ENCODE results near the gene FAM107B. TPM values are rescaled to one million over a fixed set of nuclear protein-coding genes. Genes with fewer than 3 reads are reported as not detected.

Gene FAM107B
- total and polyA plus RNA-seq, 2 donors (not counting 3 experiments of a cell fraction or from before 2014, with no cell fraction given): 39.2 to 176 TPM

- H3K4me3 ChIP-seq (replicated peaks in 1 of 3; ENCODE audit: insufficient read depth in 1 of 3, low read depth in 1 of 3, low read length in 3 of 3): no peak overlapping the region
- H3K9me3 ChIP-seq (replicated peaks; ENCODE audit: control insufficient read depth, insufficient read depth, low read length): no peaks in the 10 kb centered on the region
- peaks cover 0 to 2% of the 10 kb centered on the region in 2 experiments for H3K36me3 ChIP-seq (ENCODE audit: control insufficient read depth in 2 of 2, extremely low read depth in 1 of 2, insufficient read depth in 2 of 2, low read length in 2 of 2)
- FAIRE-seq (no peak), DNase-seq (ENCODE audit: low read depth, low spot score) (no peak)
- TF ChIP-seq POLR2A (IDR thresholded peaks at IDR 0.05; ENCODE audit: low read depth, low read length) (no peak), FOS (IDR thresholded peaks at IDR 0.05; ENCODE audit: borderline replicate concordance, insufficient read depth, low read length) (no peak), GATA2 (IDR thresholded peaks at IDR 0.05; ENCODE audit: insufficient read depth, insufficient read length, low read depth, low read length) (no peak), POLR2AphosphoS5 (IDR thresholded peaks at IDR 0.05; ENCODE audit: insufficient read depth, low read depth, low read length) (peak; percentile 22)
- TF ChIP-seq, protein P1, sequence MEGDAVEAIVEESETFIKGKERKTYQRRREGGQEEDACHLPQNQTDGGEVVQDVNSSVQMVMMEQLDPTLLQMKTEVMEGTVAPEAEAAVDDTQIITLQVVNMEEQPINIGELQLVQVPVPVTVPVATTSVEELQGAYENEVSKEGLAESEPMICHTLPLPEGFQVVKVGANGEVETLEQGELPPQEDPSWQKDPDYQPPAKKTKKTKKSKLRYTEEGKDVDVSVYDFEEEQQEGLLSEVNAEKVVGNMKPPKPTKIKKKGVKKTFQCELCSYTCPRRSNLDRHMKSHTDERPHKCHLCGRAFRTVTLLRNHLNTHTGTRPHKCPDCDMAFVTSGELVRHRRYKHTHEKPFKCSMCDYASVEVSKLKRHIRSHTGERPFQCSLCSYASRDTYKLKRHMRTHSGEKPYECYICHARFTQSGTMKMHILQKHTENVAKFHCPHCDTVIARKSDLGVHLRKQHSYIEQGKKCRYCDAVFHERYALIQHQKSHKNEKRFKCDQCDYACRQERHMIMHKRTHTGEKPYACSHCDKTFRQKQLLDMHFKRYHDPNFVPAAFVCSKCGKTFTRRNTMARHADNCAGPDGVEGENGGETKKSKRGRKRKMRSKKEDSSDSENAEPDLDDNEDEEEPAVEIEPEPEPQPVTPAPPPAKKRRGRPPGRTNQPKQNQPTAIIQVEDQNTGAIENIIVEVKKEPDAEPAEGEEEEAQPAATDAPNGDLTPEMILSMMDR (IDR thresholded peaks at IDR 0.05; ENCODE audit: extremely low read depth in 1 of 2, insufficient read depth in 1 of 2, low read depth in 1 of 2, low read length in 2 of 2): no peak
- no peaks in the 10 kb centered on the region for H3K27me3 ChIP-seq (ENCODE audit: control insufficient read depth in 2 of 2, insufficient read depth in 2 of 2, low read length in 2 of 2)
- H4K20me1 ChIP-seq (replicated peaks; ENCODE audit: control insufficient read depth, extremely low read depth, insufficient read depth, low read length): no peaks in the 10 kb centered on the region
- POLR2A ChIA-PET: no interaction called here
- BruUV-seq (replicated peaks): no TSS peak
- dilution Hi-C loops (cut with MboI; ENCODE audit: extremely low pct_ligation_motif_present, low sequenced_read_pairs) (no loop called here), intact Hi-C loops (cut with micrococcal nuclease) (no loop called here)
- peaks cover 58% of the 10 kb centered on the region for H3K4me1 ChIP-seq (ENCODE audit: control insufficient read depth, extremely low read depth, insufficient read depth, low read length)
- CTCF ChIA-PET: no interaction called here
- no peak overlapping the region for H2AFZ ChIP-seq (ENCODE audit: low read depth, low read length)
- H3K9ac ChIP-seq (replicated peaks; ENCODE audit: extremely low read depth, insufficient read depth, low read length): no peak overlapping the region
- H3K9me1 ChIP-seq (replicated peaks; ENCODE audit: control insufficient read depth, extremely low read depth, insufficient read depth, low read length): no peaks in the 10 kb centered on the region
- H3K4me2 ChIP-seq (ENCODE audit: insufficient read depth, low read length): no peak overlapping the region
- H3K79me2 ChIP-seq (ENCODE audit: control insufficient read depth, insufficient read depth, low read length): peaks cover 78% of the 10 kb centered on the region
- peak overlapping the region; percentile 97 for H3K27ac ChIP-seq (ENCODE audit: insufficient read depth, low read depth, low read length)
These were observed 193.0 kb downstream of the FAM107B start for GRCh38 chr10:14581553-14582321.

Data from endothelial cell of umbilical vein (primary cell).